ENCODE measurements around the gene AGBL1.

AGBL1 gene

DNA sequence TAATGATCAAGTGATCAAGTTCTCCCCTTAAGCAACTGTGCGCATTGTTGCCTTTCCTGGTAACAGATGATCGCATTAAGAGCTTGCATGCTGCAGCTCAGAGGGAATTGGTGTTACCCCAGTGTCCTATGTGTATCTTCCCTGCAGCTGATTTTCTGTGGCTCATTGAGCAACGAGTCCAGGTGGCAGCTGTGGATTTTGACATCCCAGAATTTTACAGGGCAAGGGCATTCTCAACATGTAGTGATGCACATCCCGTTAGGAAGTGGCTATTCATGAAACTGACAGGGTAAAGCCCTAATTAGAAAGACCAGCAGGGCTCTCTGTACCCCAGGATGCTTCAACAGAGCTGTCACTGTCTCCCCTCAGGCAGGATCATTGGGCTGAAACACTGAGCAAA, 232.8 kb downstream of the AGBL1 start:
- no peak for DNase-seq (ENCODE audit: low read depth)
- TF ChIP-seq, protein P1, sequence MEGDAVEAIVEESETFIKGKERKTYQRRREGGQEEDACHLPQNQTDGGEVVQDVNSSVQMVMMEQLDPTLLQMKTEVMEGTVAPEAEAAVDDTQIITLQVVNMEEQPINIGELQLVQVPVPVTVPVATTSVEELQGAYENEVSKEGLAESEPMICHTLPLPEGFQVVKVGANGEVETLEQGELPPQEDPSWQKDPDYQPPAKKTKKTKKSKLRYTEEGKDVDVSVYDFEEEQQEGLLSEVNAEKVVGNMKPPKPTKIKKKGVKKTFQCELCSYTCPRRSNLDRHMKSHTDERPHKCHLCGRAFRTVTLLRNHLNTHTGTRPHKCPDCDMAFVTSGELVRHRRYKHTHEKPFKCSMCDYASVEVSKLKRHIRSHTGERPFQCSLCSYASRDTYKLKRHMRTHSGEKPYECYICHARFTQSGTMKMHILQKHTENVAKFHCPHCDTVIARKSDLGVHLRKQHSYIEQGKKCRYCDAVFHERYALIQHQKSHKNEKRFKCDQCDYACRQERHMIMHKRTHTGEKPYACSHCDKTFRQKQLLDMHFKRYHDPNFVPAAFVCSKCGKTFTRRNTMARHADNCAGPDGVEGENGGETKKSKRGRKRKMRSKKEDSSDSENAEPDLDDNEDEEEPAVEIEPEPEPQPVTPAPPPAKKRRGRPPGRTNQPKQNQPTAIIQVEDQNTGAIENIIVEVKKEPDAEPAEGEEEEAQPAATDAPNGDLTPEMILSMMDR (IDR thresholded peaks at IDR 0.05; ENCODE audit: control insufficient read depth, insufficient read depth, low read depth, low read length, missing control alignments): no peak
- H3K4me3 ChIP-seq (ENCODE audit: control insufficient read depth, low read depth, low read length): no peak overlapping the region

DNA sequence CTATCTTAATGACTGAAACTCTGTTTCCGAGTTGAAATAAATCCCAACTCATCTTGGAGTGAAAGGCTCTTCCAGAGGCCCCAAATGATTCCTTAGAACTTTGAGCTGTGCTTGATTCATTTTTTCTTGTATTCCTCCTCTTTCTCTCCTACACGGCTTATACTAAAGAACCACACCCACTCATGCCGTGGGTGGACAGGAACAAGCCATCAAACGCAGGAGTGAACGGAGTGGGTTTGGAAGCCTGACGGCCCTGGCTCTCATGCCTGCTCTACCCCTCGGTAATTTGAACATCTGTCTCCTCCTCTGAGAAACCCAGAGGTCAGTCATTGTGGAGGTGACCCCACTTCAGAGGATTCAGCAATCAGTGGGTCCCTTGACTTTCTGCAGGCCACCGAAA, 236.5 kb downstream of the AGBL1 start:
- DNase-seq (ENCODE audit: low read depth): no peak
- H3K4me3 ChIP-seq (ENCODE audit: control insufficient read depth, low read depth, low read length): no peak overlapping the region

DNA sequence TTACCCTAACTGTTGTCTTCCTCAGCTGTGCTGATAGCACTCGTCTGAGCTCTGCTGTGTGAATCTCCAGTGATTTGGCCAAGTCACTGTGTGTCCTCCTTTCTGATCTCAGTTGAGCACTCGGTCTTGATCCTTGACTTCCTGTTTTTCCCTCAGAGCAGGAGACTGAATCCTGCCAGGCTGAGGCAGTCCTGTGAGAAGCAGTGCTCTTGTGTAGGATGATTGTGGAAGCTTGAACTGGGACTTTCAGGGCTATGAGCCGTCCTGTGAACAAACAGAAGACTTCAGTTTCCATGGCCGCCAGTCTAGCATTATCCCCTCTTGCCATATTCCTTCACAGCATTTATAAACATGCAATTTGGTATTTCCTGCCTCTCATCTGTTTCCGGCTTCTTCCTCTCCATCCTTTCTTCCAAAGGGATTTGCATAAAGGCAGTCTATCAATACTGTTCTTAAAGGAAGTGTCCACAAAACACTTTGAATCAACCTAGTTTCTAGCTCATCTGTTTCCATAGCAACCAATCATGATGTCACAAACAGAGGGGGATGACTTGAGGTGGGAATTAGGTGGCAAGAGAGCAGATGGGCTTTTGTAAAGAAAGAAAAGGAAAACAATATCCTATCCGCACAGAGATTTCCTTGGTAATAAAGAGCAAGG, 237.2 kb downstream of the AGBL1 start:
- TF ChIP-seq, protein P1 (IDR thresholded peaks at IDR 0.05; ENCODE audit: control insufficient read depth, insufficient read depth, low read depth, low read length, missing control alignments): no peak
- H3K4me3 ChIP-seq (ENCODE audit: control insufficient read depth, low read depth, low read length): no peak overlapping the region
- DNase-seq (ENCODE audit: low read depth): no peak

More for the DNA sequence above, 236.5 kb downstream of the AGBL1 start:
- TF ChIP-seq, protein P1 (IDR thresholded peaks at IDR 0.05; ENCODE audit: control insufficient read depth, insufficient read depth, low read depth, low read length, missing control alignments): no peak

DNA sequence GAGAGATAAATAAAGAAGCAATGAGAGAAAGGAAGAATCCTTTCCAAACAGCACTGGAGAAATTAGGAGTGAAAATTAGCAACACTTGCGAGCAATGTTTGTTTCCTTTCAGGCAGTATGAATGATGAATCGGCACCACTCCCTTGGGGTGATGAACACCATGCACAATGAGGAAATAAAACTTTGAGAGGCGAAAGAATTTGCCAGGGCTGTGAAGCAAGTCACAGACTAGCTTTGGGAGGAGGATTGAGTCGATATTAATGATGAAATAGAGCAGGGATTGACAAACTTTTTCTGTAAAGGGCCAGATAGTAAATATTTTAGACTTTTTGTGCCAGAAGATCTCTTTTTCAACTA, 237.7 kb downstream of the AGBL1 start:
- TF ChIP-seq, protein P1 (IDR thresholded peaks at IDR 0.05; ENCODE audit: control insufficient read depth, insufficient read depth, low read depth, low read length, missing control alignments): no peak
- H3K4me3 ChIP-seq (ENCODE audit: control insufficient read depth, low read depth, low read length): no peak overlapping the region
- DNase-seq (ENCODE audit: low read depth): no peak

DNA sequence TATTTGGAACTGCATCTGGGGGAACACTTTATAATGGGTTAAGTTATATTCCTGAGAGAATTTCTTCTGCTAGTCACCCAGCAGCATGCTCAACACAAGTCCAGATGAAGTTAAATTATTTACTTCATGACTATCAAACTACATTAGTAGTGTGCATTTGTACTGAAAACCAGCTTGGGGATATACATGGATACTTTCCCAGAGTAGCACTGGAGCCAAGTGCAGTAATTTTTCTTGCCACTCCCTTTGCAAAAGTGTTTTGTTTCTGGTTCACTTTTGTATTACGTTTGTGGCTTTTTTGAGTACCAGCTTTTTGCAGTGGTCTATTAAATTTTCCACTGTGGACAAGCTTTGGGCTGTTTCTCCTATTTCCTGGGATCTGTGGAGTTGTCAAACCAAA, 243.0 kb downstream of the AGBL1 start:
- H3K4me3 ChIP-seq (ENCODE audit: control insufficient read depth, low read depth, low read length): no peak overlapping the region
- TF ChIP-seq, protein P1 (IDR thresholded peaks at IDR 0.05; ENCODE audit: control insufficient read depth, insufficient read depth, low read depth, low read length, missing control alignments): no peak
- no peak for DNase-seq (ENCODE audit: low read depth)

DNA sequence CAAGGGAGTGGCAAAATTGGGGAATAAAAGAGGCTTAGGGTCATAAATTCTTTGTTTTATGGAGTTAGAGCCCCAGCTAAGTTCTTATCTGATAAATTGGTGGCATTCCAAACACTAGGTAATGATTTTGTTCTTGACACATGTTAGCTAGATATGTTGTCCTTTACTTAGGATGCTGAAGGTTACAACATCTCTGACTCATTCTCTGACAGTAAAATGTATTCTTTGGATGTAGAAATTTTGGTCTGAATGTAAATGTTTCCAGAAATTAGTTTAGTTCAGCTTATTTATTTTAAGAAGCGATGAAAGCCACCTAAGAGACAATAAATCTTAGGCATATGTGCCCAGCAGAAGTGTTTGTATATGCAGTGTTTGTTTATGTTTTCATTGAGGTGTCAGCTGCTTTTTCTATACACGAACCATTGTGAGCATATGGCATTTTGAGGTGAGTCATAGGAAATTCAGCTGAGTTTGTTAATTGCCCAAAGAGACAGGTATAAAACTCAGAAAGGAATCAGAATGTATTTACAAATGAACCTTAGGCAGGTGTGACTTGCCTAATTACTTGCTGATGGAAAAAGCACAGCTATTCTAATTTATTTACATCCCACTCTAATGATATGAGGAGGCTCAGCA, 247.7 kb downstream of the AGBL1 start:
- TF ChIP-seq, protein P1 (IDR thresholded peaks at IDR 0.05; ENCODE audit: control insufficient read depth, insufficient read depth, low read depth, low read length, missing control alignments): no peak
- H3K4me3 ChIP-seq (ENCODE audit: control insufficient read depth, low read depth, low read length): no peak overlapping the region
- DNase-seq (ENCODE audit: low read depth): no peak

Measured in AG09309 (cell line).